ENCODE data around the gene SIRT3. TPM values are rescaled to one million over a fixed set of nuclear protein-coding genes. Genes with fewer than 3 reads are reported as not detected.
A peak's percentile ranks its signal among the peaks of the same experiment; 100 is the strongest.

The SIRT3 gene
- total and polyA plus RNA-seq, 8 donors = 7.7 to 25.1 (median 11.8) TPM

DNA sequence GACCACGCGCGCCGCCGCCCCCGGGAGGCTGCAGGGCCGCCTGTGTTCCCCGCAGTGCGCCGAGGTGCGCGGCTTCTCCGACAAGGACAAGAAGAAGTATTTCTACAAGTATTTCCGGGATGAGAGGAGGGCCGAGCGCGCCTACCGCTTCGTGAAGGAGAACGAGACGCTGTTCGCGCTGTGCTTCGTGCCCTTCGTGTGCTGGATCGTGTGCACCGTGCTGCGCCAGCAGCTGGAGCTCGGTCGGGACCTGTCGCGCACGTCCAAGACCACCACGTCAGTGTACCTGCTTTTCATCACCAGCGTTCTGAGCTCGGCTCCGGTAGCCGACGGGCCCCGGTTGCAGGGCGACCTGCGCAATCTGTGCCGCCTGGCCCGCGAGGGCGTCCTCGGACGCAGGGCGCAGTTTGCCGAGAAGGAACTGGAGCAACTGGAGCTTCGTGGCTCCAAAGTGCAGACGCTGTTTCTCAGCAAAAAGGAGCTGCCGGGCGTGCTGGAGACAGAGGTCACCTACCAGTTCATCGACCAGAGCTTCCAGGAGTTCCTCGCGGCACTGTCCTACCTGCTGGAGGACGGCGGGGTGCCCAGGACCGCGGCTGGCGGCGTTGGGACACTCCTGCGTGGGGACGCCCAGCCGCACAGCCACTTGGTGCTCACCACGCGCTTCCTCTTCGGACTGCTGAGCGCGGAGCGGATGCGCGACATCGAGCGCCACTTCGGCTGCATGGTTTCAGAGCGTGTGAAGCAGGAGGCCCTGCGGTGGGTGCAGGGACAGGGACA lies 44.8 kb upstream of the SIRT3 start:
- WGBS, 2 donors = 10 to 11% methylated on average over 65 to 79 of the region's 79 CpGs
- TF ChIP-seq CTCF (IDR thresholded peaks at IDR 0.05) = no peak
- H3K9me3 ChIP-seq = no peaks in the 10 kb centered on the region
- intact Hi-C loops (cut with DNase I) = no loop called here
- no peaks in the 10 kb centered on the region for H3K36me3 ChIP-seq
- ATAC-seq (peak in 3 of 4 donors; percentile 2 to 6 (median 4)), DNase-seq (peak in 3 of 6 donors; percentile 9 to 79 (median 23)), FAIRE-seq (no peak)
- H3K27ac ChIP-seq = no peak overlapping the region
- H3K27me3 ChIP-seq = peaks cover 0 to 32% (median 14%) of the 10 kb centered on the region in 4 donors
- H3K4me1 ChIP-seq = peaks cover 0 to 20% (median 0%) of the 10 kb centered on the region in 3 donors
- peak overlapping the region in 1 of 4 donors; percentile 41 for H3K4me3 ChIP-seq

- FAIRE-seq (no peak), ATAC-seq (peak; percentile 75 to 89 (median 82)), DNase-seq (peak; percentile 54 to 92 (median 78))
- intact Hi-C loops (cut with DNase I) = no loop called here
- no peak overlapping the region for H3K27ac ChIP-seq
- WGBS, 2 donors = 1 to 3% methylated on average over 58 to 85 of the region's 85 CpGs
- no peaks in the 10 kb centered on the region for H3K9me3 ChIP-seq
- H3K4me3 ChIP-seq = peak overlapping the region in 3 of 4 donors; percentile 10 to 41 (median 20)
- TF ChIP-seq CTCF (IDR thresholded peaks at IDR 0.05) = no peak
- H3K4me1 ChIP-seq = peaks cover 0 to 20% (median 0%) of the 10 kb centered on the region in 3 donors
- peaks cover 0 to 32% (median 14%) of the 10 kb centered on the region in 4 donors for H3K27me3 ChIP-seq
- no peaks in the 10 kb centered on the region for H3K36me3 ChIP-seq
Measured at GRCh38 chr11:279966-280705, 44.0 kb upstream of the SIRT3 start.

GRCh38 chr11:279040-279965 lies 43.2 kb upstream of the SIRT3 start:
- intact Hi-C loops (cut with DNase I) = no loop called here
- Histone ChIP-seq H3K27ac (no peak overlapping the region), H3K27me3 (peaks cover 0 to 32% (median 14%) of the 10 kb centered on the region in 4 donors), H3K4me3 (peak overlapping the region in 2 of 4 donors; percentile 20 to 41), H3K36me3 (no peaks in the 10 kb centered on the region), H3K9me3 (no peaks in the 10 kb centered on the region), H3K4me1 (peaks cover 0 to 20% (median 0%) of the 10 kb centered on the region in 3 donors)
- DNase-seq (peak in 5 of 6 donors; percentile 11 to 82 (median 41)), FAIRE-seq (no peak), ATAC-seq (peak in 2 of 4 donors; percentile 1 to 14)
- no peak for TF ChIP-seq CTCF (IDR thresholded peaks at IDR 0.05)
- 18 to 20% methylated on average over 55 to 97 of the region's 97 CpGs for WGBS, 2 donors

DNA sequence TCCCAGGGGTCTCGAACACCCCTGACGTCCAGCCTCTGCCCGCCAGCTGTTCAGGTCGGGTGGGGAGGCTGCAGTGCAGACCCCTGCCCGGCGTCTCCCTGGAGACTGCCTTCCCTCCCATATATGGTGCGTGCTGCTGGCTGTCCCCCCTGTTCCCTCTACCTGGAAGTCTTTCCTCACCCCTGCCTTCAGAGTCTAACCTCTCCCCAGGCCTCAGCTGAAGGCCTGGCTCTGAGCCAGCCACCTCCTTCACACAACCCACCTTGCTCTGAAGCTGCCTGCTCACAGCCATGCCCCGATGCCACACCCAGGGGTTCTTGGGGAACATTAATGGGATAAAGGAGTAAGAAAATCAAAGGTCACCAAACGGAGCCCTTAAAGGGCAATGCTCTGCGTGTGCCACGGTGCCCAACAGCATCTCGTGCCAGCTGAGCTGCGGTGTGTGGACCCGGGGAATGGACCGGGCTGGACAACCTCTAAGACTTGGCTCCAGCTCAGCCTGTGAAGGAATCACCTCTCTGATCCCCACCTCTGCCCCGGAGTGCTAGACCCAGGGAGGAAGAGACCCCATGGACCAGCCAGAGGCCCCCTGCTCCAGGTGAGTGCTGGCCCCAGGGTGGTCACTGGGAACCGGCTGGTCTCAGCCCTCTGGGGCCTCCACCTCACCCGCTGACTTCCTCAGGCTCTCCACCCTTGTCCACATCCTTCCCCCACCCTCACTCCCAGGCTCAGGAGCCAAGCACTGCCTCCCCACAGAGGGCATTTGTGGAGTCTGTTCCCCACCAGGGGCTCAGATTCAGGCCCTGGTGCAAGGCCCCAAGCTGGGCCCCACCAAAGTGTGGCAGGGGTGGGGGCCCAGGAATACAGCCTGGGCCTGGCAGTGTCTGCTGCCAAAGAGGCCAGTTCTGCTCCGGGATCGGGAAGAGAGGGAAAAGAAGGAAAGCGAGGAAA lies 42.1 kb upstream of the SIRT3 start, which contains the start of gene NLRP6:
Gene NLRP6 (plus strand): TSS at position 407 of the 951 bp plus-strand sequence. CDS start 163 bp downstream, at position 570.
- no peak for ATAC-seq
- H3K4me3 ChIP-seq = peak within 1 kb of the TSS in 1 of 4 donors; percentile 41
- peaks cover 0 to 28% (median 14%) of the 10 kb centered on the region in 4 donors for H3K27me3 ChIP-seq
- H3K27ac ChIP-seq = no peak within 1 kb of the TSS
- no peaks in the 10 kb centered on the region for H3K9me3 ChIP-seq
- FAIRE-seq = no peak
- intact Hi-C loops (cut with DNase I) = no loop called here
- no peaks in the 10 kb centered on the region for H3K36me3 ChIP-seq
- 76 to 78% methylated on average over 21 of the region's 21 CpGs for WGBS, 2 donors
- peaks cover 0 to 20% (median 0%) of the 10 kb centered on the region in 3 donors for H3K4me1 ChIP-seq
- DNase-seq = peak in 3 of 6 donors; percentile 7 to 71 (median 32)
- TF ChIP-seq CTCF (IDR thresholded peaks at IDR 0.05) = no peak
